ENCODE results near the gene SDHA. TPM values are rescaled to one million over a fixed set of nuclear protein-coding genes. Genes with fewer than 3 reads are reported as not detected.
"Not testable (repeated sequence)": the region's sequence is repeated elsewhere in the genome, so short reads cannot be mapped to it uniquely, and the experiment has no call there.

Gene SDHA
- 10 to 100 TPM; 43.7 to 63.1 TPM for polyA plus RNA-seq

GRCh38 chr5:217494-218456, at the start of gene SDHA, which contains the start of gene CCDC127:
Gene SDHA, plus strand, starts transcription at chr5:218320. Its CDS starts 36 bp downstream, at chr5:218356.
Gene CCDC127, minus strand, starts transcription at chr5:218153. Its CDS starts 1,304 bp downstream, at chr5:216849.
- 1% methylated on average over 65 to 75 of the region's 75 CpGs for WGBS, 2 donors
- not testable (repeated sequence) for H3K36me3 ChIP-seq (ENCODE audit: control insufficient read depth in 2 of 2, insufficient read depth in 2 of 2, low read length in 1 of 2); H3K9me3 ChIP-seq (ENCODE audit: control insufficient read depth in 2 of 2, insufficient read depth in 1 of 2, low read depth in 1 of 2, low read length in 1 of 2); H3K27me3 ChIP-seq (ENCODE audit: control insufficient read depth in 1 of 2, insufficient read depth in 2 of 2, low read length in 2 of 2); H3K4me1 ChIP-seq (ENCODE audit: control insufficient read depth in 2 of 2, insufficient read depth in 2 of 2, low read length in 1 of 2)
- Histone ChIP-seq H3K4me3 (ENCODE audit: low read depth in 1 of 2, low read length in 2 of 2) (peak within 1 kb of the TSS; percentile 84 to 91), H3K27ac (ENCODE audit: low read depth in 2 of 2, low read length in 1 of 2) (peak within 1 kb of the TSS; percentile 74 to 88)

GRCh38 chr5:169071-169727, 48.9 kb upstream of the SDHA start:
- no peaks in the 10 kb centered on the region for H3K9me3 ChIP-seq (ENCODE audit: control insufficient read depth in 2 of 2, insufficient read depth in 1 of 2, low read depth in 1 of 2, low read length in 1 of 2)
- H3K27me3 ChIP-seq (ENCODE audit: control insufficient read depth in 1 of 2, insufficient read depth in 2 of 2, low read length in 2 of 2), result no peaks in the 10 kb centered on the region
- H3K4me3 ChIP-seq (ENCODE audit: low read depth in 1 of 2, low read length in 2 of 2), result no peak overlapping the region
- no peak overlapping the region for H3K27ac ChIP-seq (ENCODE audit: low read depth in 2 of 2, low read length in 1 of 2)
- no peaks in the 10 kb centered on the region for H3K36me3 ChIP-seq (ENCODE audit: control insufficient read depth in 2 of 2, insufficient read depth in 2 of 2, low read length in 1 of 2)
- H3K4me1 ChIP-seq (ENCODE audit: control insufficient read depth in 2 of 2, insufficient read depth in 2 of 2, low read length in 1 of 2), result no peaks in the 10 kb centered on the region
- WGBS, 2 donors, result 67 to 72% methylated on average over 32 of the region's 32 CpGs

GRCh38 chr5:169728-170094, 48.4 kb upstream of the SDHA start:
- no peaks in the 10 kb centered on the region for H3K4me1 ChIP-seq (ENCODE audit: control insufficient read depth in 2 of 2, insufficient read depth in 2 of 2, low read length in 1 of 2)
- H3K27ac ChIP-seq (ENCODE audit: low read depth in 2 of 2, low read length in 1 of 2), result no peak overlapping the region
- H3K36me3 ChIP-seq (ENCODE audit: control insufficient read depth in 2 of 2, insufficient read depth in 2 of 2, low read length in 1 of 2), result no peaks in the 10 kb centered on the region
- no peaks in the 10 kb centered on the region for H3K27me3 ChIP-seq (ENCODE audit: control insufficient read depth in 1 of 2, insufficient read depth in 2 of 2, low read length in 2 of 2)
- no peaks in the 10 kb centered on the region for H3K9me3 ChIP-seq (ENCODE audit: control insufficient read depth in 2 of 2, insufficient read depth in 1 of 2, low read depth in 1 of 2, low read length in 1 of 2)
- 81% methylated on average over 12 of the region's 12 CpGs for WGBS, 2 donors
- H3K4me3 ChIP-seq (ENCODE audit: low read depth in 1 of 2, low read length in 2 of 2), result no peak overlapping the region

- no peaks in the 10 kb centered on the region for H3K9me3 ChIP-seq (ENCODE audit: control insufficient read depth in 2 of 2, insufficient read depth in 1 of 2, low read depth in 1 of 2, low read length in 1 of 2)
- no peak overlapping the region for H3K4me3 ChIP-seq (ENCODE audit: low read depth in 1 of 2, low read length in 2 of 2)
- H3K36me3 ChIP-seq (ENCODE audit: control insufficient read depth in 2 of 2, insufficient read depth in 2 of 2, low read length in 1 of 2), result no peaks in the 10 kb centered on the region
- no peaks in the 10 kb centered on the region for H3K27me3 ChIP-seq (ENCODE audit: control insufficient read depth in 1 of 2, insufficient read depth in 2 of 2, low read length in 2 of 2)
- H3K4me1 ChIP-seq (ENCODE audit: control insufficient read depth in 2 of 2, insufficient read depth in 2 of 2, low read length in 1 of 2), result no peaks in the 10 kb centered on the region
- no peak overlapping the region for H3K27ac ChIP-seq (ENCODE audit: low read depth in 2 of 2, low read length in 1 of 2)
- WGBS, 2 donors, result 83 to 86% methylated on average over 37 of the region's 37 CpGs
Measured at GRCh38 chr5:170971-171800, 46.9 kb upstream of the SDHA start.

- WGBS, 2 donors, result 85 to 90% methylated on average over 23 of the region's 23 CpGs
- no peaks in the 10 kb centered on the region for H3K4me1 ChIP-seq (ENCODE audit: control insufficient read depth in 2 of 2, insufficient read depth in 2 of 2, low read length in 1 of 2)
- H3K27me3 ChIP-seq (ENCODE audit: control insufficient read depth in 1 of 2, insufficient read depth in 2 of 2, low read length in 2 of 2), result no peaks in the 10 kb centered on the region
- H3K4me3 ChIP-seq (ENCODE audit: low read depth in 1 of 2, low read length in 2 of 2), result no peak overlapping the region
- H3K9me3 ChIP-seq (ENCODE audit: control insufficient read depth in 2 of 2, insufficient read depth in 1 of 2, low read depth in 1 of 2, low read length in 1 of 2), result no peaks in the 10 kb centered on the region
- no peaks in the 10 kb centered on the region for H3K36me3 ChIP-seq (ENCODE audit: control insufficient read depth in 2 of 2, insufficient read depth in 2 of 2, low read length in 1 of 2)
- no peak overlapping the region for H3K27ac ChIP-seq (ENCODE audit: low read depth in 2 of 2, low read length in 1 of 2)
Measured at GRCh38 chr5:171801-172331, 46.3 kb upstream of the SDHA start.

GRCh38 chr5:172421-172820, 45.7 kb upstream of the SDHA start:
- 87 to 88% methylated on average over 13 of the region's 13 CpGs for WGBS, 2 donors
- H3K27ac ChIP-seq (ENCODE audit: low read depth in 2 of 2, low read length in 1 of 2), result no peak overlapping the region
- H3K9me3 ChIP-seq (ENCODE audit: control insufficient read depth in 2 of 2, insufficient read depth in 1 of 2, low read depth in 1 of 2, low read length in 1 of 2), result no peaks in the 10 kb centered on the region
- H3K36me3 ChIP-seq (ENCODE audit: control insufficient read depth in 2 of 2, insufficient read depth in 2 of 2, low read length in 1 of 2), result no peaks in the 10 kb centered on the region
- no peaks in the 10 kb centered on the region for H3K4me1 ChIP-seq (ENCODE audit: control insufficient read depth in 2 of 2, insufficient read depth in 2 of 2, low read length in 1 of 2)
- no peak overlapping the region for H3K4me3 ChIP-seq (ENCODE audit: low read depth in 1 of 2, low read length in 2 of 2)
- no peaks in the 10 kb centered on the region for H3K27me3 ChIP-seq (ENCODE audit: control insufficient read depth in 1 of 2, insufficient read depth in 2 of 2, low read length in 2 of 2)

- Histone ChIP-seq H3K27me3 (ENCODE audit: control insufficient read depth in 1 of 2, insufficient read depth in 2 of 2, low read length in 2 of 2) (no peaks in the 10 kb centered on the region), H3K4me1 (ENCODE audit: control insufficient read depth in 2 of 2, insufficient read depth in 2 of 2, low read length in 1 of 2) (no peaks in the 10 kb centered on the region), H3K27ac (ENCODE audit: low read depth in 2 of 2, low read length in 1 of 2) (no peak overlapping the region), H3K36me3 (ENCODE audit: control insufficient read depth in 2 of 2, insufficient read depth in 2 of 2, low read length in 1 of 2) (no peaks in the 10 kb centered on the region), H3K9me3 (ENCODE audit: control insufficient read depth in 2 of 2, insufficient read depth in 1 of 2, low read depth in 1 of 2, low read length in 1 of 2) (no peaks in the 10 kb centered on the region), H3K4me3 (ENCODE audit: low read depth in 1 of 2, low read length in 2 of 2) (no peak overlapping the region)
- WGBS, 2 donors, result 76 to 81% methylated on average over 17 of the region's 17 CpGs
Measured at GRCh38 chr5:172841-173251, 45.3 kb upstream of the SDHA start.

- 79 to 83% methylated on average over 22 of the region's 22 CpGs for WGBS, 2 donors
- no peaks in the 10 kb centered on the region for H3K4me1 ChIP-seq (ENCODE audit: control insufficient read depth in 2 of 2, insufficient read depth in 2 of 2, low read length in 1 of 2)
- H3K27me3 ChIP-seq (ENCODE audit: control insufficient read depth in 1 of 2, insufficient read depth in 2 of 2, low read length in 2 of 2), result no peaks in the 10 kb centered on the region
- H3K9me3 ChIP-seq (ENCODE audit: control insufficient read depth in 2 of 2, insufficient read depth in 1 of 2, low read depth in 1 of 2, low read length in 1 of 2), result no peaks in the 10 kb centered on the region
- no peaks in the 10 kb centered on the region for H3K36me3 ChIP-seq (ENCODE audit: control insufficient read depth in 2 of 2, insufficient read depth in 2 of 2, low read length in 1 of 2)
- H3K4me3 ChIP-seq (ENCODE audit: low read depth in 1 of 2, low read length in 2 of 2), result no peak overlapping the region
- H3K27ac ChIP-seq (ENCODE audit: low read depth in 2 of 2, low read length in 1 of 2), result no peak overlapping the region
Measured at GRCh38 chr5:173392-174290, 44.5 kb upstream of the SDHA start.

All from esophagus (tissue), 2 donors.